ENCODE data around the gene EIF4A3.

DNA sequence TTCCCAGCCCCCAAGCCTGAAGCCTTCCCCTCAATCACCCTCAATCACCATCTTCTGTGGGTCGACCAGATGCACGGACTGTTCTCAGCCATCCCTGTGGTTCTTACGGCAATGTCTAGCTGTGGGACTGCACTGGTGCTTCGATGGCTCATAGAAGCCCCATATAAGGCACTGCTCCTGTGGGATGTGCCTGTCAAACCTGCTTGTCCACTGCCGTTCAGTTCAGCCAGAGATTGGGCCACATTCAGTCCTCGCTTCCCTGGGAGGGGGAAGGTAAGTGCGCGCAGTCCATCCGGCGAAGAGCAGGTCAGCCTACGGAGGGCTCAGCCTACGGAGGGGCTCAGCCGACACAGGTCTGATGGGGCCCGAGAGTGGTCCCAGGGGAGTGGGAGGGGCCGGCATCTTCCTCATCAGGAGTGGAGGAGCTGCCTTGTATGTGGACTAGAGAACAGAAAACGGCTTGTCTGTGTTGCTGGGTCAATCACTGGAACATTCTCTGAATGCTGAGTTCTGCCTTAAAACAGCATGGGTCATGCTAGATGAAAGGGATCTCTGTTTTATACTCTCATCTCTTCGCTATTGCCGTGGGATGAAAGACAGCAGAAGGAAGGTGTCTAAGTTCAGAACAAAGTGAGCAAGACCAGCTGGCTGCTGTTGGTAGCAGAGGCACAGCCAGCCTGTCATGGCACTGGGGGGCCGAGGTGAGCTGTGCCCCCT lies 23.0 kb upstream of the EIF4A3 start, which contains the start of gene CARD14:
- TF ChIP-seq POLR2A (IDR thresholded peaks at IDR 0.05; ENCODE audit: low read depth, low read length) (no peak), POLR2AphosphoS5 (IDR thresholded peaks at IDR 0.05; ENCODE audit: low read depth, low read length) (no peak), SPI1 (IDR thresholded peaks at IDR 0.05; ENCODE audit: low read depth, low read length) (no peak), TAF1 (IDR thresholded peaks at IDR 0.05; ENCODE audit: low read depth, low read length) (no peak)
